Stimulated activated naive CD4-positive, alpha-beta T cell treated with Interleukin-2 at 50 U/mL for 16 hours (primary cell): ENCODE data around the gene DENND4A.
A peak's percentile ranks its signal among the peaks of the same experiment; 100 is the strongest.
"Not testable (repeated sequence)": the region's sequence is repeated elsewhere in the genome, so short reads cannot be mapped to it uniquely, and the experiment has no call there.

Experiments used
- DNase-seq: peaks from one replicate; lab custom pipeline; 2025; lab: John Stamatoyannopoulos, UW

Gene DENND4A

DNA sequence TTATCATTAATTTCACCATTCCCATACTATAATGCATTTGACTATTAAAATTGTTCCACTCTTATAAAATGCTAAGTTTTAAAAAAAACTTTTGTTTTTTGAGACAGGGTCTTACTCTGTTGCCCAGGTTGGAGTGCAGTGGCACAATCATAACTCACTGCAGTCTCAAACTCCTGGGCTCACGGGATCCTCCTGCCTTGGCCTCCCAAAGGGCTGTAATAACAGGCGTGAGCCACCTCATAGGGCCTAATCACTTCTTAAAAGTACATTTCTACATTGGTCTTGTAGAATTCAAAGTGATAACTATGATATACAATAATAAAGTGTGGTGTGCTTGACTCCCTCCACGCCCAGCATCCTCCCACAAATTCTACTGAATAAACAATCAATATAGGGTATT lies 3.0 kb downstream of the DENND4A start:
- no peak for DNase-seq

DNA sequence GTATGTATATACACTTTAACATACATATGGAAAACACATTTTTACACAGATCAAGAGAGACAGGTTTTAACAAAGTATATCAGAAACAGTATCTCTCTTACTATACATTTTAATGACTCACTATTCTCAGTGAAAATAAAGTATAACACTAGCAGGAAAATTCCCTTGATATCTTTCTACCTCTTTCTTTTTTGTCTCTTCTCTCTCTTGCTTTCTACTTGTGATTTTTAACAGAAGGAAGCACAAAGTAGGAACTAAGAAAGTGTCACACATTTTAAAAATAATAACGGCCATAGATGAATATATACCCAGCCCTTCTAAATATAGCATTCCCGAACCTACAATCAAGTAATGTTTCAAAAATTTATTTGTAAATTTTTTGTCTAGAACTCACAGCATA lies 4.8 kb downstream of the DENND4A start:
- no peak for DNase-seq

DNA sequence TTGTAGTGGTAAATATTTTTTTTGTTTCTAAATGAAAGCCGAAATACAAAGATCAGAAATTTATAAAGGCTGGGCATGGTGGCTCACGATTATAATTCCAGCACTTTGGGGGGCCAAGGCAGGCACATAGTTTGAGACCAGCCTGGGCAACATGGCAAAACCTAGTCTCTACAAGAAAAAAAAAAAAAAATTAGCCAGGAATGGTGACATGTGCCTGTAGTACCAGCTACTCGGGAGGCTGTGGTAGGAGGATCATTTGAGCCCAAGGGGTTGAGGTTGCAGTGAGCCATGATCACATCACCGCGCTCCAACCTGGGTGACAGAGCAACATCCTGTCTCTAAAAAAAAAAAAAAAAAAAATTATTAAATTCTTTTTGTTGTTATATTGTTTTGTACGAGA lies 6.9 kb downstream of the DENND4A start:
- DNase-seq, result no peak

DNA sequence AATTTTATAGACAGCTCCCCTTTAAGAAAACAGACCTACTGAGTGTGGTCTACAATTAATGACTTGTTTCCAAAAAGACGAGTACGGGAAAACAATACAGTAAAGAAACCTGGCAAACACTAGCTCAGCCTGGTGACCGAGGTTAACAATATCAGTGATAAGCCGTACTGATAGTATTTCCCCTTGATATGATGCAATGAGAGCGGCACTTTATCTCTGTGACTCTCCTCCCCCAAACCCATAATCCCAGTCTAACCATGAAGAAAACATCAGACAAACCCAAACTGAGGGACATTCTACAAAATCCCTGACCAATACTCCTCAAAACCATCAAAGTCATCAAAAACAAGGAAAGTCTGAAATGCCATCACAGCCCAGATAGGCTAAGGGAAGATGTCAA lies 8.2 kb downstream of the DENND4A start:
- no peak for DNase-seq

DNA sequence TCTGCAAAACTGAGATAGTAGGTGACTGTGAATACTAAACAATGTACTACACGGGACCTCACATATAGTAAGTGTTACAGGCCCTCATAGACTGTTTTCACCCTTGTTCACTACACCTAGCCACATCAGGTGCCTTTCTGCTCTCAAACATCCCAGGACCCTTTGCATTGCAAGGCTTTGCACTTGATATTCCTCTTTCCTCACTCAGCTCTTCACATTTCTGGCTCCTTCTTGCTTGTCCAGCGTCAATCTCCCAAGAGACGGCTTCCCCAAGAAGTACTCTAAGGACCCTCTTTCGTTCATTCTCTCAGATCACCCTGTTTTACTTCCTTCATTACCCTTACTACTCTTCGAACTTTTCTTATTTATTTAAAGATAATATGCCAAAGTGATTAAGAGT lies 10.0 kb downstream of the DENND4A start:
- no peak for DNase-seq

DNA sequence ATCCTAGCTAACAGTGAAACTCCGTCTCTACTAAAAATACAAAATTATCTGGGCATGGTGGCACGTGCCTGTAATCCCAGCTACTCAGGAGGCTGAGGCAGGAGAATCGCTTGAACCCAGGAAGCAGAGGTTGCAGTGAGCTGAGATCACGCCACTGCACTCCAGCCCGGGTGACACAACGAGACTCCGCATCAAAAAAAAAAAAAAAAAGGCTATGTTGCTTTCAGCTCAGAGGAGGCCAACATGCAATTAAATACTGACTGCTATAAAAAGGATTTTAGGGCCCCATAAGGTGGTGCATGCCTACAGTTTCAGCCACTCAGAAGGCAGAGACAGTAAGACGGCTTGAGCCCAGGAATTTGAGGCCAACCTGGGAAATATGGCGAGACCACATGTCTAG lies 13.4 kb downstream of the DENND4A start:
- not testable (repeated sequence) for DNase-seq

DNA sequence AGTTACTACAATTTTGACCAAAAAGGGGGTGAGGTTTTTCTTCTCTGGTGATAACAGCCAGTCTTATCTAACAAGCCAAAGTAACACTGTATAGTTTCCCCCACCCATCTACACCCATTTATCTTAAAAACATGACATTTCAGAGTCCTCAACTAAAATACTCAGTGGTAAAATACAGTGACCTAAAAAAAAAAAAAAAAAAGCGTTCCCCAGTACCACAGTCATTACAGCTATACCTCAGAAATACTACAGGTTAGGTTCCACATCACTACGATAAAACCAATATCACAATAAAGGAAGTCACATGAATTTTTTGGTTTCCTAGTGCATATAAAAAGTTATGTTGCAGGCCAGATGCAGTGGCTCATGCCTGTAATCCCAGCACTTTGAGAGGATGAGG lies 13.8 kb downstream of the DENND4A start:
- no peak for DNase-seq

DNA sequence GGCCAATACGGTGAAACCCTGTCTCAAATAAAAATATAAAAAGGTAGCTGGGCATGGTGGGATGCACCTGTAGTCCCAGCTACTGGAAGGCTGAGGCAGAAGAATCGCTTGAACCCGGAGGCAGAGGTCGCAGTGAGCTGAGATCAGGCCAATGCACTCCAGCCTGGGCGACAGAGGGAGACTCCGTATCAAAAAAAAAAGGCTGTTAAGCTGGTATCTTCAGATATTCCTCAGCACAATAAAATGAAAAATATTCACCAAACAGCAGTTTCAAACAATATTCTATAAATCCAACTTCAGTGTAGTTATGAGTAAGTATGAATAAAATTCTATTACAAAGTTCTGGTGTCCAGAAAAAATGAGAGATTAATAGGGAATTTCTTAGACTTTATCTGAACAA lies 14.2 kb downstream of the DENND4A start:
- no peak for DNase-seq

DNA sequence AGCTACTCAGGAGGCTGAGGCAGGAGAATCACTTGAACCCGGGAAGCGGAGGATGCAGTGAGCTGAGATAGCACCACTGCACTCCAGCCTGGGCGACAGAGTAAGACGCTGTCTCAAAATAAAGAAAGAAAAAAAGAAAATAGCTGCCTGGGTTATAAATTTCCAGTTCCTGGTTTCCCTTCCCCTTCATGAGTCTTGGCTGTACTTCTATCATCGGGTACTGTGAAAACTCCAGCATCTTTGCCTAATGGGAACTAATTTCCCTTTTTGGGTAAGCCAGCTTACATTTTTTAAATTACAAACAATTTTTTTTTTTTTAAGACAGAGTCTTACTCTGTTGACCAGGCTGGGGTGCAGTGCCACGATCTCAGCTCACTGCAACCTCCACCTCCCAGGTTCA lies 15.0 kb downstream of the DENND4A start:
- DNase-seq, result no peak

DNA sequence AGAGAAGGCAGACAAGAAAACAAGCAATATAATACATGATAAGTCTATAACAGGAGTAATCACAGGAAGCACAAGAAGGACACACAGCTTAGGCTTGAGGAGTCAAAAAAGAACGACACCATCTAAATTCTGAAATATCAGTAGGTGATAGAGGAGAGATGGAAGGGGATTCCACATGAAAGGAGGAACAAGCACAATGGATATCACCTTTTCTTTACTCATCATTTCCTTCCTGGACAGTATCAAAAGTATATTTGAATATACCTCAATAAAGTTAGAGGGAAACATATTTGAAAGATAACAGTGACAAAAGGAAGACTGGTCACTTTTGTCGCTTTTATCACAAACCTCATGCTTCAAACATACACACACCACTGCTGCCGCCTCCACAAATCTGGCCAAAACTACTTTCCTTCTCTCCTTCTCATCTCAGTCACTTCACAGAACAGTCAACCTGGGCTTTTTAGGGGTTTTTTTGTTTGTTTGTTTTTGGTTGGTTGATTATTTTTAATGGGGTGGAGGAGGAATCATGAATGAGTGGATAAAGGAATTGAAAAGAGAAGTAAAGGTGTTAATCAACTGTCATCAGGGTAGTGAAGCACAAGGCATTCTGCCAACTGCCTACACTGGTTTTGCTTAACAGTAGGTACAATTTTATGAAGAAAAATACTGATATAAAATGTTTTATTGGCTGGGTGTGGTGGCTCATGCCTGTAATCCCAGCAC lies 18.5 kb downstream of the DENND4A start:
- DNase-seq, result no peak

DNA sequence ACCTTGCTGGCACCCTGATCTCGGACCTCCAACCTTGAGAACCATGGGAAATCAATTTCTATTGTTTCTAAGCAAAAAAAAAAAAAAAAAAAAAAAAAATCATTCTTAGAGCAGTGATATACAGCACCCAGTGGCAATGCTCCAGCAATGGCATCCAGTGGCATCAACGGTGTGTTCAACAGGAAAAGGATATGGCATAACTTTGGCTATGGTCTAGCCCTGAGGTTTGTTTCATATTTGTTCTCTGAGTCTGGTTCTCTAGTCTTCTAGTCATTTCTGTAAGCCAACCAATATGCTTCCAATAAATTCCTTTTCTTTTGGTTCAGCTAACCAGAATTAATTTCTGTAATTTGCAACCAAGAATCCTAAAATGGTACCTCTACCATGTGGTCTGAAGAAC lies 19.2 kb downstream of the DENND4A start:
- no peak for DNase-seq

DNA sequence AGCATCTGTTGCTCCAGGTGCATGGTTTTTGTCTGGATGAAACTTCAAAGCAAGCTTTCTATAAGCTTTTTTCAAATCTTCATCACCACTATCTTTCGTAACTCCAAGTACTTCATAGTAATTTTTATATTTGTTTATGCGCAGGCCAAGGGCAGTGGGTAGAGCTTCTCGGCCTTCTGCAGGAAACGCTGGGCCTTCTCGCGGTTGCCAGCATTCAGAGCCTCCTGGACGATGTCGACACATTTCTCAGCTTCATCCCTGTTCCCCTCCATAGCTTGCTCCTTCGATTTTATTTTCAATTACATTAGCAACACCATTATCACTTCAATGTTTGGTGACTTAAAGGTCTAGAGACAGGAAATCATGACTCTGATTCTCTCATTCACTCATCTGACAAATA lies 20.2 kb downstream of the DENND4A start:
- DNase-seq, result no peak

DNA sequence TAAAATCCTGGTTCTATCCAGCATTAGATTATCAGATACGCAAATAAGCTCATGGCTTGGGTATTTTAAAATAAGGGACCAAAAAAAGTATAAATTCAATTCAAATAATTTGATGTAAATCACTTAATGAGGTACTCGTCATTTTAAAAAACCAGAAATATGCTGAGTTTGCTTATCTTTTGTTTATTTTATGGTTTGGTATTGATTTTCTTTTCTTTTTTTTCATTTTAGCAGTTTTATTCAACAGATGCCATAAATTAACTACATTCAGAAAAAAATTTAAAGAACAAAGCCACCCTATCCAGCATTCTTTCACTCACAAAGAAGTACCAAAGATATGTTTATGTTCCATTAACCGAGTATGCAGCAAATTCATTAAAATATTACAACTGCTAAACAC lies 22.6 kb downstream of the DENND4A start:
- DNase-seq, result no peak

DNA sequence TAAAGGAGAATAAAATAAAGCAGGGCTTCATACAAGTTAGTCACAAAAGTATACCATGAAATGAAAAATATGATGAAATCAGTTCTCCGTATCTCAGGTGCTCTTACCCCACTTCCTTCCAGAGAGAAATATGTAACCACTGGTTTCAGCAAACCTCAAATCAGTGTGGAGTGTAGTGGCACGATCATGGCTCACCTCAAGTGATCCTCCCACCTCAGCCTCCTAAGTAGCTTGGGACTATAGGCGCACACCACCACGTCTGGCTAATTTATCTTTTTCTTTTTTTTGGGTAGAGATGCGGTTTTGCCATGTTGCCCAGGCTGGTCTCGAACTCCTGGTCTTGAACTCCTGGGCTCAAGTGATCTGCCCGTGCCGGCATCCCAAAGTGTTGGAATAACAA lies 24.2 kb downstream of the DENND4A start:
- DNase-seq, result peak; percentile 8

DNA sequence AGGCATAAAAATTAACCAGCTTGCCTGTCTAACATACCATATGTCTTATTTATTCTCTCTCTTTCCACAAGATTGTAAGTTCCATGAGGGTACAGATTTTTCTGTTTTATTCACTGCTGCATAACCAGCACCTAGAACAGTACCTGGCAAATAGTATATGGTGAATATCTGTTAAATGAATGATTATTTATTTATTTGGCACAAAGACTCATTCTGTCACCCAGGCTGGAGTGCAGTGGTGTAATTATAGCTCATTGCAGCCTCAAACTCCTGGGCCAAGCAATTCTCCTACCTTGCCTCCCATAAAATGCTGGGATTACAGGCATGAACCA lies 24.9 kb downstream of the DENND4A start:
- DNase-seq, result no peak

DNA sequence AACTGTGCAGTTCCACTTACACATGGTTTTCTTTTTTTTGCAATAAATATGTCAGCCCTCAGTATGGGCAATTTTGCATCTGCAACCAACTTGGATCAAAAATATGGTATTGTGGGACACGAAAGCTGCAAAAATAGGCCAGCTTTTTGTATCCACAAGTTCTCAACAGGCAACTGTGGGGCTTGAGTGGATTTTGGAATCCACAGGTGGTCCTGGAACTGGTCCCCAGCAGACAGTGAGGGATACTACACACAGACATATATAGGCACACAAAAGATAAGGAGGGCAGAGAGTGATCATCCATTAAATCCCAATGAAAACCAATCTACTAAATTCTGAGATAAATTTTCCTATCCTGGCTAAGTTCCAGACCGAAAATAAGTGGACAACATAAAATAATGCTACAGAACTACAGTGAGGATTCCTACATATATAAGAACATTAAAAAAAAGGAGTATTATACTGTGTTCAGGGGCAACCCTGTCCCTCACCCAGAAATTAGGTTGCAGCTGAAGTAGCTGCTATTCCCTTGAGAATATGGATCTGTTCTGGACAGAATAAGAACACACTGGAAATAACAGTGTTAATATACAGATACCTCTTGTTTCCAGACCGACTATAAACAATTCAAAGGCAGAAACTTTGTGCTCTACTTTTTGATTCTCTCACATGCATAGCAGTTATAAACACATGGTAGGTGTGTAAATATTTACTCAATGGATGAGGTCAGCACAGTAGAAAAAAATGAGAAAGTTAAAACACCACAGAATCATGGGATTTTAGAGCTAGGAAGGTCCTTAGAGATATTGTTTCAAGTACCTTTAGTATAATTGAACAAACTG lies 25.4 kb downstream of the DENND4A start:
- no peak for DNase-seq

DNA sequence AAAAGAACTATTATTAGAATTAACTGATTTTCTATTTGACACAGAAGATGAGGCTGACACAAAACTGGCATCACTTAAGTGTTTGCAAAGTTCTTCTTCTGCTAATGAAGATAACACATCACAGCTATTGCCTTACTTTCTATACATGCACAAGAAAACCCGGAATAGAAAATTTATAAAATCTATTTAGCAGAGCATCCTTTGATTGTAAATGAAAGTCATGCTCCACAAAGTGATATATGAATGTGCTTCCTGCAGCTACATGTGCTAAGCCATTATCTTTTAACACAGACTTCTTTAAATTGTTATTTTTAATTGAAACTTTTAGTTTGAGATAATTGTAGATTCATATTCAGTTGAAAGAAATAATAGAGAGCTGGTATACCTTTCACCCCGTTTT lies 27.0 kb downstream of the DENND4A start:
- DNase-seq, result no peak

DNA sequence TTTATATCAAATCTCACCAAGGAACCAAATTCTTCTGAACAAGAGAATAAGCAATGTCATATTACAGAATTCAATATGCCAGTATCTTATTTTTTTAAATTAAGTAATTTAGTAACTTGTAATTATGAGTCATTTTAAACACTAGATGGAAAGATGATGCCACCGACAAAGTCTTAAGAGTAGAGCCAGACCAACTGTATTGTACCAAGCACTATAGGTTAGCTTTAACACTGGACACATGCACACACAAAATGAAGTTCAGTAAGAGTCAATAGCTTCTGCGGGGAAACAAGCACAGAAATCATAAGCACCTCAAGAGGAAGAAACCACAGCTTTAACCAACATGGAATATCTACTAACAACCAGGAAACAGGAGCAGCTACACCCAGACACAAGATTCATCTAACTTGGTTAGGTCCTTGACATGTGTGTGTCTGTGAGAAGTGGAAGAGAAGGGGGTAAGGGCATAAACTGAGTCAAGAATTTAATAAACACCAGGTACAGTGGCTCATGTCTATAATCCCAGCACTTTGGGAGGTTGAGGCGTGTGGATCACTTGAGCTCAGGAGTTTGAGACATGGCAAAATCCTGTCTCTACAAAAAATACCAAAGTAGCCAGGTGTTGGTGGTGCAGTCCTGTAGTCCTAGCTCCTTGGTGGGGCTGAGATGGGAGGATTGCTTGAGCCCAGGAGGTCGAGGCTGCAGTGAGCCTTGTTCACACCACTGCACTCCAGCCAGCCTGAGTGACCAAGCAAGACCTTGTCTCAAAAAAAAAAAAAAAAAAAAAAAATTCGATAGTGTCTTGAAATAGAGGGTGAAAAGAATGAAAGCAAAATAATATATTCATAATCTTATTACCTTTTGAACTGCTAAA lies 28.9 kb downstream of the DENND4A start:
- DNase-seq, result no peak

DNA sequence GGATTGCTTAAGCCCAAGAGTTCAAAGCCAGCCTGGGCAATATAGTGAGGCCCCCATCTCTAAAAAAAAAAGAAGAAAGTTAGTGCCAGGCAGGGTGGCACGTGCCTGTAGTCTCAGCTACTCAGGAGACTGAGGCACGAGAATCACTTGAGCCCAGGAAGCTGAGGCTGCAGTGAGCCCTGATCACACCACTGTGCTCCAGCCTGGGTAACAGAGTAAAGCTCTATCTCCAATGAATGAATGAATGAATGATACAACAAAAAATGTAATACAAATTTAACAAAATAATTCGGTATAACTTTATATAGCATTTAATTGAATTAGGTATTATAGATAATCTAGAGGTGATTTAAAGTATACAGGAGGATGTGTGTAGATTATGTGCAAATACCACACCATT lies 29.7 kb downstream of the DENND4A start:
- DNase-seq, result no peak

DNA sequence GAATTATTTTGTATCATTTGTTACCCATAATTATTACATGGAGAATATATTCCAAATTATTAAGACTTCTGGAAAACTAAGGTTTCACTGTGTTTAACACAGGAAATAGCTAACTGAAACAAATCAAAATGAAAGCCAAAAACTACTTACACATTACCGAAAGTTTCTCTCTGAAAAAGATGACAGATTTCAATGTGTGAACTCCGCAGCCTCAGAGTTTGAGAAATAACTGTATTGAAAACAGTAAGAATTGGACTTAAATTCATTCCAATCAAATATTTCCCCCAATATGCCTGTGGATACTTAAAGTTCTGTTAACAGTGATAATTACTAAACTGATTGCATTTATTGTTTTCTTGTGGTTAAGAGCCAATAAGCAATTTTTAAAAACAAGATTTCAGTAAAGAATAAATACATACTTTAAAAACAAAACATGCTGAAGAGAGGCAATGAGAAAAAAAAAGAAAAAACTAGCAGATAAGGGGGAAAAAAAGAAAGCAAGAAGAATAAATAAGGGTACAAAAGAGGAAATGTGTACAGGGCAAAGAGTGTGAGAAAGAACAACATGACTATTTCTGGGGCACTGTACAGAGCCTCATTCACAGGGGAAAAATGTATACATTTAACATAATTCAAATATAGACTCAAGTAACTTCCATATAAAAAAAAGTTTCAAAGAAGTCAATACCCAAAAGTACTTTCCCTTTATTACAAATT lies 30.7 kb downstream of the DENND4A start:
- DNase-seq, result no peak

DNA sequence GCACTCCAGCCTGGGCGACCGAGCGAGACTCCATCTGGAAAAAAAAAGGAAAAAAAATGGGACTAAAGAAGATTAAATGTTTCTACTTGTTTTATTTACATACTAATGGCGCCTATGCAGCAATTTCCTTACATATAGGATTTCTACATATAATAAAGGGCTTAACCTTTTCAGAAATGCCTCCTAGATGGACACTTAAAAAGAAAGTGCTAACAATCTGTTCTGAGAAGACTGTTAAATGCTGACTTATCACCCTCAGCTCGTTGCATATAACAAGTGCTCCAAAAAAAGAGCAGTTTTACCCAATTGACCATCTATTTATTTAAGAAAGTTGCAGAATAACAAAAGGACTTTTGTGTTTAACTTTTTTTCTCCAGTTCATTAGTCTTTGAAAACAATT lies 32.7 kb downstream of the DENND4A start:
- DNase-seq, result no peak

DNA sequence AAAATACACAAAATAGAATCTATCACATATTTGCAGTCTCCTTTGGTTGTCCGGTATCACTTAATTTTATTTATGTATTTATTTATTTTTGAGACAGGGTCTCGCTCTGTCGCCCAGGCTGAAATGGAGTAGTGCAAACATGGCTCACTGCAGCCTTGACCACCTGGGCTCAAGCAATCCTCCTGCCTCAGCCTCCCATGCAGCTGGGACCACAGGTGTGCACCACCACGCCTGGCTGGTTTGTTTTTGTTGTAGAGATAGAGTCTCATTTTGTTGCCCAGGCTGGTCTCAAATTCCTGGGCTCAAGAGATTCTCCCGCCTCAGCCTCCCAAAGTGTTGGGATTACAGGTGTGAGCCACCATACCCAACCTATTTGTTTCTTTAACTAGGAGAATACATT lies 33.9 kb downstream of the DENND4A start:
- DNase-seq, result no peak
